HL-60 (cell line): ENCODE measurements around the gene PDZD8.

Experiments used
- DNase-seq, 2 experiments: peaks; one replicate each; pipeline ENCODE4 v3.0.0-alpha.2; 2010 to 2020; ENCODE audit warnings: low read depth in 1 of 2, low spot score in 1 of 2
- H3K27ac ChIP-seq: fragments of 250-450 bp; sonication (Bioruptor Pico); replicated peaks from 2 replicates; pipeline ENCODE4 v1.5.1; 2020; ENCODE audit warnings: mild to moderate bottlenecking, moderate library complexity
- H3K27me3 ChIP-seq: fragments of 250-450 bp; sonication (Bioruptor Pico); 2 replicates; pipeline ENCODE4 v1.5.1; 2021; ENCODE audit warnings: mild to moderate bottlenecking, moderate library complexity; ENCODE audit not compliant: insufficient read depth, poor library complexity, severe bottlenecking
- H3K4me3 ChIP-seq: replicated peaks from 2 replicates; pipeline ENCODE4 v1.5.1; 2011; ENCODE audit warnings: mild to moderate bottlenecking, control low read depth, low read length; ENCODE audit not compliant: insufficient read depth
- GABPA ChIP-seq: IDR thresholded peaks from 2 replicates; pipeline ENCODE4 v1.6.1; 2012; ENCODE audit warnings: low read depth
- POLR2AphosphoS5 ChIP-seq: IDR thresholded peaks from 2 replicates; pipeline ENCODE4 v1.6.1; 2012; ENCODE audit warnings: low read depth
- SPI1 ChIP-seq: IDR thresholded peaks from 2 replicates; pipeline ENCODE4 v1.6.1; 2012; ENCODE audit warnings: low read depth, mild to moderate bottlenecking, borderline replicate concordance
- TF ChIP-seq, protein P1 (sequence below): IDR thresholded peaks from one replicate; pipeline ENCODE4 v1.5.1; 2011; ENCODE audit warnings: low read length, control low read depth, inconsistent platforms; ENCODE audit not compliant: insufficient read depth
- TF ChIP-seq, protein P2 (sequence below): IDR thresholded peaks from 2 replicates; pipeline ENCODE4 v1.6.1; 2012; ENCODE audit warnings: low read depth; ENCODE audit not compliant: insufficient replicate concordance

PDZD8 gene

DNA sequence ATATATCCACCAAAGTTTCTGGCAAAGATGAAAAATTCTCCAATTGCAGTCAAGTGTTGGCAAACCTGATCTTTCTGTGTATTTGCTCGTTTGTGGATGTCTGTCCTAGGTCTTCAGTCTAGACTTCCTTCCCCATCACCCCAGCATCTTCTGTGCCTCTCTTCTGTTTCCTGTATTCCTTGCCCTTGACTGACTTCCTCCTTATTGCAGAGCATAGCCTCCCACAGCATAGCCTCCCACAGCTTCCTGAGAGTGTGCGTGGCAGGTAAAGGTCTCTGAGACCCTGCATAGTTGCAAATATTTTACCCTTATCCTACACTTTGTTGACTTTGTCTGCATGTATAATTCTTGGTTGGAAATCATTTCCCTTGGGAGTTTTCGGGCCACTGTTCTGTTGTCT lies 116.0 kb downstream of the PDZD8 start:
- DNase-seq, result peak in 1 of 2 experiments; percentile 55
- Histone ChIP-seq H3K4me3 (no peak overlapping the region), H3K27me3 (no peaks in the 10 kb centered on the region), H3K27ac (no peak overlapping the region)
- TF ChIP-seq SPI1, result peak; percentile 86; the same call in 1 of the 2 replicates
- TF ChIP-seq POLR2AphosphoS5, result no peak

DNA sequence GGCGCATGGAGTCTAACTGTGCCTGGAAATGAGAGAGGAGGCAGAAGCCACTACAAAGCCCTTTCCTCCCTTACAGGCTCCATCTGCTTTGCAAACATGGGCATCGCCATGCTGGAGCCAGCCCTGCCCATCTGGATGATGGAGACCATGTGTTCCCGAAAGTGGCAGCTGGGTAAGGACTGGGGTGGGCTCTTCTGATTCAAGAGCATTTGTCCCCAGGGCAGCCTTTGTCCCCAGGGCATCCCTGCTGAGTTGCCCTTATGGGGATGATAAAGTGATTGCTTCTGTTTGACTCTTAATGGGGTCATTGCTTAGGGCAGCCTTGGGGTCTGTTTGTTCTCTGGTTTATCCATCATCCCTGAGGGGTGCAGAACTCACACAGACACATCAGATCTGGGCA lies 117.5 kb downstream of the PDZD8 start:
- Histone ChIP-seq H3K27me3 (no peaks in the 10 kb centered on the region), H3K27ac (no peak overlapping the region), H3K4me3 (no peak overlapping the region)
- no peak for DNase-seq
- TF ChIP-seq GABPA, result no peak
- TF ChIP-seq POLR2AphosphoS5, result no peak
- TF ChIP-seq SPI1, result no peak
- TF ChIP-seq, protein P1, sequence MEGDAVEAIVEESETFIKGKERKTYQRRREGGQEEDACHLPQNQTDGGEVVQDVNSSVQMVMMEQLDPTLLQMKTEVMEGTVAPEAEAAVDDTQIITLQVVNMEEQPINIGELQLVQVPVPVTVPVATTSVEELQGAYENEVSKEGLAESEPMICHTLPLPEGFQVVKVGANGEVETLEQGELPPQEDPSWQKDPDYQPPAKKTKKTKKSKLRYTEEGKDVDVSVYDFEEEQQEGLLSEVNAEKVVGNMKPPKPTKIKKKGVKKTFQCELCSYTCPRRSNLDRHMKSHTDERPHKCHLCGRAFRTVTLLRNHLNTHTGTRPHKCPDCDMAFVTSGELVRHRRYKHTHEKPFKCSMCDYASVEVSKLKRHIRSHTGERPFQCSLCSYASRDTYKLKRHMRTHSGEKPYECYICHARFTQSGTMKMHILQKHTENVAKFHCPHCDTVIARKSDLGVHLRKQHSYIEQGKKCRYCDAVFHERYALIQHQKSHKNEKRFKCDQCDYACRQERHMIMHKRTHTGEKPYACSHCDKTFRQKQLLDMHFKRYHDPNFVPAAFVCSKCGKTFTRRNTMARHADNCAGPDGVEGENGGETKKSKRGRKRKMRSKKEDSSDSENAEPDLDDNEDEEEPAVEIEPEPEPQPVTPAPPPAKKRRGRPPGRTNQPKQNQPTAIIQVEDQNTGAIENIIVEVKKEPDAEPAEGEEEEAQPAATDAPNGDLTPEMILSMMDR, result no peak
- TF ChIP-seq, protein P2, sequence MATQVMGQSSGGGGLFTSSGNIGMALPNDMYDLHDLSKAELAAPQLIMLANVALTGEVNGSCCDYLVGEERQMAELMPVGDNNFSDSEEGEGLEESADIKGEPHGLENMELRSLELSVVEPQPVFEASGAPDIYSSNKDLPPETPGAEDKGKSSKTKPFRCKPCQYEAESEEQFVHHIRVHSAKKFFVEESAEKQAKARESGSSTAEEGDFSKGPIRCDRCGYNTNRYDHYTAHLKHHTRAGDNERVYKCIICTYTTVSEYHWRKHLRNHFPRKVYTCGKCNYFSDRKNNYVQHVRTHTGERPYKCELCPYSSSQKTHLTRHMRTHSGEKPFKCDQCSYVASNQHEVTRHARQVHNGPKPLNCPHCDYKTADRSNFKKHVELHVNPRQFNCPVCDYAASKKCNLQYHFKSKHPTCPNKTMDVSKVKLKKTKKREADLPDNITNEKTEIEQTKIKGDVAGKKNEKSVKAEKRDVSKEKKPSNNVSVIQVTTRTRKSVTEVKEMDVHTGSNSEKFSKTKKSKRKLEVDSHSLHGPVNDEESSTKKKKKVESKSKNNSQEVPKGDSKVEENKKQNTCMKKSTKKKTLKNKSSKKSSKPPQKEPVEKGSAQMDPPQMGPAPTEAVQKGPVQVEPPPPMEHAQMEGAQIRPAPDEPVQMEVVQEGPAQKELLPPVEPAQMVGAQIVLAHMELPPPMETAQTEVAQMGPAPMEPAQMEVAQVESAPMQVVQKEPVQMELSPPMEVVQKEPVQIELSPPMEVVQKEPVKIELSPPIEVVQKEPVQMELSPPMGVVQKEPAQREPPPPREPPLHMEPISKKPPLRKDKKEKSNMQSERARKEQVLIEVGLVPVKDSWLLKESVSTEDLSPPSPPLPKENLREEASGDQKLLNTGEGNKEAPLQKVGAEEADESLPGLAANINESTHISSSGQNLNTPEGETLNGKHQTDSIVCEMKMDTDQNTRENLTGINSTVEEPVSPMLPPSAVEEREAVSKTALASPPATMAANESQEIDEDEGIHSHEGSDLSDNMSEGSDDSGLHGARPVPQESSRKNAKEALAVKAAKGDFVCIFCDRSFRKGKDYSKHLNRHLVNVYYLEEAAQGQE, result no peak

DNA sequence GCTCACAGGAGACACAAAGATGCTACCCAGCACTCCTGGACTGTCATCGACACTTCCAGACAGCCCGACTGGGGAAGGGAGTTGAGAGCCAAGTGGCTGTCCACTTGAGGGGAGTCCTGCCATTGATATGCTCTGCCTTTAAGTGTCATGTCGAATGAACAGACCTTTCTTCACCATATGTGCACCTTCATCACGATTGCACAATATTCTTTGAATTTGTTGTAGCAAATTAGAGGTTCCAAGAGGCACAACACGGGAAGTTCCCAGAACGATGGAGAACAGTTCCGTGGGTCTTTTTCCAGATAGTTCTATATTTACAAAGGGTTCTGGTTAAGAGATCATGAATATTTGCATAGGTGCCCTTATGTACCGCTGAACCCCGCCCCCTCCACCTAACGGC lies 118.3 kb downstream of the PDZD8 start:
- TF ChIP-seq POLR2AphosphoS5, result no peak
- TF ChIP-seq, protein P2, result no peak
- TF ChIP-seq SPI1, result no peak
- no peak for TF ChIP-seq GABPA
- TF ChIP-seq, protein P1, result no peak
- DNase-seq, result no peak
- H3K4me3 ChIP-seq, result no peak overlapping the region
- H3K27me3 ChIP-seq, result no peaks in the 10 kb centered on the region
- no peak overlapping the region for H3K27ac ChIP-seq

DNA sequence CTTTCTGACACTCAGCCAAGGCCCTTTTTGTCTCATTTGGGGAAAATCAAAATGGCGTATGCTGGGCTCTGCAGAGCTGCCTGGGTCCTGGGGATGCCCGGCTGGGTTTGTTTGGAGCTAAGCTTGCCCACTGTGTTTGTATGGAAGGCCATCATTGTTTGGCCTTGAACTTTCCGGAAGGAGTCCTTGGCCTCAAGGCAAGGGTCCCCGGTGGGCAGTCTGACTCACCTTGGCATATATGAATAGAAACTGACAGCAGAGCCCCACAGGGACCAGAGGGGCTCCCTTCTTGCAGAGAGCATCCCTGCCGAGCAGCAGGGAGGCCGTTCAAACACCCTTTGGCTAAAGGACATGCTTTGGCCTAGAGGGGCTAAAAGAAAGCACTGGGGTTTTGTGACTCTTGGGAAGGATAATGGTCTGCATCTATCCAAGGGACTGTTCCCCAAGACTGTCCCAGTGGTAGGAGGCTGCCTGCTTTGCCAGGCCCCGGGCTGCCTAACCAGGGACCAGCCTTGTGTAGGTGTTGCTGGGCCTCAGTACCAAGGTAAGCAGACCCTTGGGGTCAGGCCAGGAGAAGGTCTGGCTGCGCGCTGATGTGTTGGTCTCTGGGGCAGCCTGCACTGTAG lies 119.3 kb downstream of the PDZD8 start:
- DNase-seq, result no peak
- Histone ChIP-seq H3K27me3 (peaks cover 3% of the 10 kb centered on the region), H3K27ac (no peak overlapping the region), H3K4me3 (no peak overlapping the region)
- TF ChIP-seq SPI1 (no peak), GABPA (no peak), POLR2AphosphoS5 (no peak)
- TF ChIP-seq, protein P1, result no peak
- TF ChIP-seq, protein P2, result no peak
